PC-3 (cell line): ENCODE results near the gene SPIB.
"Not testable (repeated sequence)": the region's sequence is repeated elsewhere in the genome, so short reads cannot be mapped to it uniquely, and the experiment has no call there.

Source experiments
- CTCF ChIP-seq: fragments of 300-600 bp; sonication (generic); conservative IDR thresholded peaks from 2 replicates; pipeline ENCODE4 v1.5.1; 2017; ENCODE audit warnings: antibody characterized with exemption, low read depth, mild to moderate bottlenecking, low read length
- EZH2phosphoT487 ChIP-seq: fragments of 300-600 bp; sonication (generic); IDR thresholded peaks from 2 replicates; pipeline ENCODE4 v1.6.1; 2018; ENCODE audit warnings: mild to moderate bottlenecking, antibody characterized with exemption, low read length, borderline replicate concordance

- not testable (repeated sequence) for TF ChIP-seq CTCF, EZH2phosphoT487
Observed at GRCh38 chr19:50439130-50439529, 20.4 kb downstream of the SPIB start.
